Muscle layer of colon (tissue), 2 donors: ENCODE results near the gene BICC1.

Source experiments
- H3K27ac ChIP-seq: one replicate; pipeline ENCODE4 v1.7.0; 2013; ENCODE audit warnings: low read depth, mild to moderate bottlenecking, low read length, moderate library complexity
- H3K27me3 ChIP-seq, 2 donors: one replicate each; pipeline ENCODE4 v1.7.0; 2013; ENCODE audit warnings: low read length in 2 of 2, mild to moderate bottlenecking in 2 of 2; ENCODE audit not compliant: insufficient read depth in 2 of 2, control insufficient read depth in 1 of 2
- H3K36me3 ChIP-seq: one replicate; pipeline ENCODE4 v1.7.0; 2013; ENCODE audit warnings: mild to moderate bottlenecking, low read length; ENCODE audit not compliant: insufficient read depth
- H3K4me1 ChIP-seq: one replicate; pipeline ENCODE4 v1.7.0; 2013; ENCODE audit warnings: mild to moderate bottlenecking, low read length; ENCODE audit not compliant: insufficient read depth
- H3K4me3 ChIP-seq, 2 donors: one replicate each; pipeline ENCODE4 v1.7.0; 2013; ENCODE audit warnings: low read length in 2 of 2, low read depth in 1 of 2, mild to moderate bottlenecking in 1 of 2, moderate library complexity in 1 of 2
- H3K9ac ChIP-seq: one replicate; pipeline ENCODE4 v1.7.0; 2013; ENCODE audit warnings: low read length
- H3K9me3 ChIP-seq: one replicate; pipeline ENCODE4 v1.7.0; 2013; ENCODE audit warnings: mild to moderate bottlenecking, low read length
- donor health status: abdominal sarcoma.
- donor health status: Adenocarcinoma of cecum.

BICC1 gene

DNA sequence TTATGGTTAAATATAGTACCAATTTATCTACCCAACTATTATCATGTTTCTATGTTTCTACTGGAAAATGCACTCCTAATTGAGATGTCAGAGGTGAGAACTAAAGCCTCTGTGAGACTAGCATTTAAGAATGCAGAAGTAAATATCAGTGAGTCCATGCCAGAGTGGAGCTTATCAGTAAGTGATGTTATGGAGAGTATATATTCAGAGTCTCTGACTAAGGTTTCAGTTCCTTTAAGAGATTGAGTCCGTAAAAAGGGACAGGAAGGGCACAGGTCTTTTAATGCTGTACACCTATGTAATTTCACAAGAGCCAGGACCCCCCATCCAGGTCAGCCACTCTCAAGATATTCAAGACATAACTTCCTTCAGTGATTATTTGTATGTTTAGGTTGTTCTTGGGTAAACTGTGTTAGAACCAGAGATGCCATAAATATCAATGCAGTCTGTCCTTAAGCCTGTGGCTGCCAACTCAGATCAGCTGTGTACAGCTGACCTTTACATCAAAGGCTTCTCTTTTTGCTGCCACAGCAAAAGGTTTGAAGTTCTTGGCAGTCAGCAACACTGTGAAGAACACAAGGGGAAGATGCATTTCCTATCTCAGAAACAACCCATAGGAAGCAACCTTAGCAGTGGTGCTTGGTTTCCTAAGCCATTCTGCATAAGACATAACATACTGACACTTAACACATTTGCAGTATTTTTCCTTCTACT, 244.8 kb downstream of the BICC1 start:
- Histone ChIP-seq H3K27ac (no peak overlapping the region), H3K36me3 (no peaks in the 10 kb centered on the region), H3K27me3 (no peaks in the 10 kb centered on the region), H3K4me1 (peaks cover 9% of the 10 kb centered on the region), H3K4me3 (no peak overlapping the region), H3K9me3 (no peaks in the 10 kb centered on the region), H3K9ac (no peak overlapping the region)

- H3K9ac ChIP-seq: no peak overlapping the region
- H3K27ac ChIP-seq: no peak overlapping the region
- no peaks in the 10 kb centered on the region for H3K27me3 ChIP-seq
- H3K4me1 ChIP-seq: peaks cover 10% of the 10 kb centered on the region
- no peak overlapping the region for H3K4me3 ChIP-seq
- no peaks in the 10 kb centered on the region for H3K9me3 ChIP-seq
- H3K36me3 ChIP-seq: no peaks in the 10 kb centered on the region
Measured at GRCh38 chr10:58758321-58758720, 245.6 kb downstream of the BICC1 start.

GRCh38 chr10:58764087-58764747, 251.5 kb downstream of the BICC1 start:
- Histone ChIP-seq H3K4me3 (no peak overlapping the region), H3K9ac (no peak overlapping the region), H3K4me1 (peaks cover 13% of the 10 kb centered on the region), H3K27me3 (no peaks in the 10 kb centered on the region), H3K27ac (no peak overlapping the region), H3K36me3 (no peaks in the 10 kb centered on the region), H3K9me3 (peaks cover 3% of the 10 kb centered on the region)

GRCh38 chr10:58765910-58766309, 253.2 kb downstream of the BICC1 start:
- Histone ChIP-seq H3K4me3 (no peak overlapping the region), H3K9ac (no peak overlapping the region)

GRCh38 chr10:58767652-58768051, 255.0 kb downstream of the BICC1 start:
- Histone ChIP-seq H3K27ac (no peak overlapping the region), H3K9me3 (peaks cover 3% of the 10 kb centered on the region), H3K4me3 (no peak overlapping the region), H3K27me3 (no peaks in the 10 kb centered on the region), H3K9ac (no peak overlapping the region), H3K36me3 (no peaks in the 10 kb centered on the region), H3K4me1 (peaks cover 13% of the 10 kb centered on the region)

More at GRCh38 chr10:58765910-58766309, 253.2 kb downstream of the BICC1 start:
- H3K4me1 ChIP-seq: peaks cover 13% of the 10 kb centered on the region
- H3K36me3 ChIP-seq: no peaks in the 10 kb centered on the region
- H3K27ac ChIP-seq: no peak overlapping the region
- H3K27me3 ChIP-seq: no peaks in the 10 kb centered on the region
- peaks cover 3% of the 10 kb centered on the region for H3K9me3 ChIP-seq

GRCh38 chr10:58771863-58772262, 259.2 kb downstream of the BICC1 start:
- Histone ChIP-seq H3K4me3 (no peak overlapping the region), H3K36me3 (no peaks in the 10 kb centered on the region), H3K27ac (no peak overlapping the region), H3K9me3 (peaks cover 3% of the 10 kb centered on the region), H3K27me3 (no peaks in the 10 kb centered on the region), H3K9ac (no peak overlapping the region), H3K4me1 (no peaks in the 10 kb centered on the region)

GRCh38 chr10:58772758-58773157, 260.1 kb downstream of the BICC1 start:
- Histone ChIP-seq H3K27me3 (no peaks in the 10 kb centered on the region), H3K27ac (no peak overlapping the region), H3K4me3 (no peak overlapping the region), H3K36me3 (no peaks in the 10 kb centered on the region), H3K9me3 (no peaks in the 10 kb centered on the region), H3K9ac (no peak overlapping the region), H3K4me1 (no peaks in the 10 kb centered on the region)

GRCh38 chr10:58773341-58773740, 260.7 kb downstream of the BICC1 start:
- H3K27me3 ChIP-seq: no peaks in the 10 kb centered on the region
- H3K4me3 ChIP-seq: no peak overlapping the region
- no peak overlapping the region for H3K9ac ChIP-seq
- H3K36me3 ChIP-seq: no peaks in the 10 kb centered on the region
- no peak overlapping the region for H3K27ac ChIP-seq
- H3K9me3 ChIP-seq: no peaks in the 10 kb centered on the region
- H3K4me1 ChIP-seq: no peaks in the 10 kb centered on the region

DNA sequence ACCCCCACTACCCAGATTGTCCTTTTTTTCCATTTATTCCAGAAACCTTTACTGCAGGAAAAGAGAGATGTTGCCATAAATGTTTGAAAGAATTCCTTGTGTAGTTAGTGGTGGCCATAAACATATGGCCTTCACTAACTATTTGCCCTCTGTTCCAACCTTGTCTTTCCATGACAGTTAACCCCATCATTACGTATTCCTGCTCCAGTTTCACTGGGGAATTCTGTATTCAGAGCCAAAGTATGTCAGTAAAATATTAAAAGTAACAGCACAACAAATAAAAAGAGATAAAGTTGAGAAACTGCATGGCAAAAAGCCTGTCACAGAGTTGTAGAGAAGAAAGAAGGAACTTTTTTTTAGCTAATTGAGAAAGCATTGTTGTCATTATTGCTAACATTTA, 261.3 kb downstream of the BICC1 start:
- H3K4me3 ChIP-seq: no peak overlapping the region
- no peak overlapping the region for H3K9ac ChIP-seq
- no peaks in the 10 kb centered on the region for H3K36me3 ChIP-seq
- H3K9me3 ChIP-seq: no peaks in the 10 kb centered on the region
- H3K27ac ChIP-seq: no peak overlapping the region
- H3K4me1 ChIP-seq: no peaks in the 10 kb centered on the region
- no peaks in the 10 kb centered on the region for H3K27me3 ChIP-seq

GRCh38 chr10:58775960-58776567, 263.4 kb downstream of the BICC1 start:
- Histone ChIP-seq H3K36me3 (no peaks in the 10 kb centered on the region), H3K27me3 (no peaks in the 10 kb centered on the region), H3K4me3 (no peak overlapping the region), H3K27ac (no peak overlapping the region), H3K4me1 (no peaks in the 10 kb centered on the region), H3K9me3 (no peaks in the 10 kb centered on the region), H3K9ac (no peak overlapping the region)

- H3K9me3 ChIP-seq: no peaks in the 10 kb centered on the region
- H3K4me3 ChIP-seq: no peak overlapping the region
- H3K4me1 ChIP-seq: no peaks in the 10 kb centered on the region
- no peak overlapping the region for H3K9ac ChIP-seq
- no peaks in the 10 kb centered on the region for H3K36me3 ChIP-seq
- H3K27me3 ChIP-seq: no peaks in the 10 kb centered on the region
- no peak overlapping the region for H3K27ac ChIP-seq
Measured at GRCh38 chr10:58776568-58777318, 264.1 kb downstream of the BICC1 start.
